GM19193 (cell line): Measurements from ENCODE around the gene CHMP3.

Experiments used
- POLR2A ChIP-seq: IDR thresholded peaks from 4 replicates; pipeline ENCODE4 v1.6.1; 2011; ENCODE audit not compliant: insufficient read depth, insufficient read length; ENCODE audit errors: extremely low read depth

CHMP3 gene

DNA sequence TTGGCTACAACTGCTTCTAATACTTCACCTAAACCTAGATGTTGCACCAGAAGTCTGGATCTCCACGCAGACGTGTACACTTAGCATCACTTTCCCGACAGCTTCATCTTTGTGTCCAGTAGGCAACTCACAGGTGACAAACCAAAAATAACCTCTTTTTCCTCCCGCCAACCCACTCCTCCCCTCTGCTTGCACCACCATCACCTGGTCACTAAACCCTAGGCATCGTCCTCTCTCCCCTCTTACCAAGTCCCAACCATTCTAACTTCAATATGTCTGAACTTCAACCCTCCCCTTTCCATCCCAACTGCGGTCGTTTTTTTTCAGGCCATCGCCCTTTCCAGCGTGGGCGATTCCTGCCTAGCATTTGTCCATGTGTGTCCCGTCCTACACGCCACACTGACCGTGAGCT, 413 bp upstream of the CHMP3 start:
- no peak for TF ChIP-seq POLR2A

DNA sequence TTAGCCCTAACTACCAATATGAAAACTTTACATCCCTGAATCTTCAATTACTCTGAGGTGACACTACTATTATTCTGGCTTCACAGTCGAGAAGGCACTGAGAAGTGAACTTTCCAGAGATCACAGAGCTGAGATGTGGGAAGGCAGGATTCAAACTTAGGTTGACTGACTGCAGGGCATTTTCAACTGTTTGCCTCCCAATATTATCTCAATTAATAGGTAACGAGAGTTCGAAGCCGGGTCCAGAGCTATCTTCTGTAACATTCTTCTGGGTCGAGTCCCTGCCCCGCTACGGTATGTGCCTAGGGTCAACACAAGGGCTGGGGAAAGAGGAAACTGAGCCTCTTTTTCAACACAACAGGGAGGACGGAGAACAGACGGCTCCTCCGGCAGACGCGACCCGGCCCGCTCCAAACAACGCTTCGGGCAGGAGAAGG, 740 bp downstream of the CHMP3 start:
- TF ChIP-seq POLR2A: no peak

DNA sequence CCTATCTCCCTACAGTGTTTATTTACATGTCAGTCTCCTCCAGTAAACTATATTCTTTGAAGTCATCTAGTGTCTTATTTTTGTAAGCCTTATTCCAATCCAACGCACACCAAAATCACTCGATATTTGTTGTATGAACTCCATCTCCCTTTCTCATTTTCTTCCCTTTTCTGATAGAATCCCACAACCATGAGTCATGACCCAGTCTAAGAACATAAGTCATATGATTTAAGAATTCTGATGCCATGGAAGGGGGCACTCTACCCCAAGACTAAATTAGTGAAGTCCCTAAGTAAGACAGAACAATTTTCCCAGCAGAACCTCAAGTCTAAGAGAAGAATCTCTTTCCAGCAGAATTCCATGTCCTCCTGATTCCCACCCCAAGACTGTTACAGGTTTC, 5.4 kb downstream of the CHMP3 start:
- no peak for TF ChIP-seq POLR2A

DNA sequence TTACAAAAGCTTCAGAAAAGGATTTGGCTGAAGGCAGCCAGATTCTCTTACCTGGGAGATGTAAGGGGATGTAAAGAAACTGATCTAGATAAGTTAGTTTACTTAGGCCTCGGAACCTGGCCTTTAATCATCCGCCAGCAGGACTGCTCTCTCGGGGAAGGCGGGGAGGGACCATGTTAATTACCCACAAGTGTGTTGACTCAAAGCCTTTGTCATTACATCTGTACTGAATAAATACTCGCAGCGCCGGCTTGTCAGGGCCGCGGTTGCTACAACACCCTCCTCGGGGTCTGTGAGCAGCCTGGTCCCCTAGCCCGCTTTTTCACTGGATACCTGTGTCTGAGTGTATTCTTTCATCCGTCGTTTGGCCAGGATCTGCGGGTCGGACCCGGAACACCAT, 6.7 kb downstream of the CHMP3 start:
- no peak for TF ChIP-seq POLR2A

DNA sequence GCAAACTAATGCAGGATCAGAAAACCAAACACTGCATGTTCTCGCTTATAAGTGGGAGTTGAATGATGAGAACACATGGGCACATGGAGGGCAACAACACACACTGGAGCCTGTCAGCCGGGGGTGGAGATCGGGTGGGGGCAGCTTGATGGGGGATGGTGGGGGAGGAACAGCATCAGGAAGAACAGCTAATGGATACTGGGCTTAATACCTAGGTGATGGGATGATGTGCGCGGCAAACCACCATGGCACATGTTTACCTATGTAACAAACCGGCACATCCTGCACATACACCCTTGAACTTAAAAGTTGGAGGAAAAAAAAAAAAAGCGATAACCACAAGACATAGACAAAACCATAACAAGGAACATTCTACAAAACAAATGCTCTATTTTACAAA, 10.4 kb downstream of the CHMP3 start:
- TF ChIP-seq POLR2A: no peak

DNA sequence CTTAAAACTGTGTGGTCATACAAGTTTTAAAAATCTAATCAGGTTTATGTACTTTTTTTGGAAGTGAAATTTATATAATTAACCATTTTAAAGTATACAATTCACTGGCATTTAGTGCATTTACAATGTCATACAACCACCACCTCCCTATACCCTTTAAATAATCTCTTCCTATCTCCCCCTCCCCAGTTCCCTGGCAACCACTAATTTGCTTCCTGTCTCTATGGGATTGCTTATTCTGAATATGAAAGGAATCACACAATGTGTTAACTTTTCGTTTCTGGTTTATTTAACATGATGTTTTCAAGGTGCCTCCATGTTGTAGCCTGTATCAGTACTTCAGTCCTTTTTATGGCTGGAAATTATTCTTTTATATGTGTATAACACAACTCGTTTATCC, 19.4 kb downstream of the CHMP3 start:
- TF ChIP-seq POLR2A: no peak

DNA sequence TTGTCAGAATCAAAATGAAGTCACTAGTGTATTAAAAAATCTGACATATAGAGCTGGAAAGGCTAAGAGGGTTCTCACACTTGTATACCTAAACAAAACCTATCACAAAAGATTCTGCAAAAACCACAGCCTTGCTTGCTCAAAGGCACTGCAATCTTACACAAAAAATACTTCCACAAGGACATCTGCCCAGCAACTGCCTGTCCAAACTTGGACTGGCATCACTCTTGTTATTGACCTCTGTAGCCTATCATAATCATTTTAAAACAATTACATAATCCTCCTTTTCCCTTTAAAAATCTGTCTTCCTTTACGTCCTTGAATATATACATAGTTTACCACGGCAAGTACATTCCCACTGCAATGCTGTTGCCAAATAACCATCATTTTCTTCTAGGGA, 19.9 kb downstream of the CHMP3 start:
- no peak for TF ChIP-seq POLR2A

DNA sequence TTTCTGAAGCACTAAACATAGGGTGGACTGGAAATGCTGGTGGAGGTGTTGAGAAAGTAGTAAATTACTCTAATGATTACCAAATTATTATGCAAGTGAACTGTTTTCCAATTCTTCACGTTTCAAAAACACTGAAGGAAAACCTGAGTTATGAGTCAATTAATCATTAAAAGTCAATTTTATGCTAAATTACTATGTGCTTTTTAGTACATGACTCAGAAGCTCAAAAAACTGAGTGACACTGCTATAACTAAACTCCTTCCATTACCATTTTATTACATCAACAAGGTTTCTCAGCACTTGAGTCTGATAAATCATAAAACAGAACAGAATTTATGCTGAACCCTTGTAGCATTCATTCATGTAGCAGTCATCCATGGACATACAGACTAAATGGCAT, 20.4 kb downstream of the CHMP3 start:
- TF ChIP-seq POLR2A: no peak

DNA sequence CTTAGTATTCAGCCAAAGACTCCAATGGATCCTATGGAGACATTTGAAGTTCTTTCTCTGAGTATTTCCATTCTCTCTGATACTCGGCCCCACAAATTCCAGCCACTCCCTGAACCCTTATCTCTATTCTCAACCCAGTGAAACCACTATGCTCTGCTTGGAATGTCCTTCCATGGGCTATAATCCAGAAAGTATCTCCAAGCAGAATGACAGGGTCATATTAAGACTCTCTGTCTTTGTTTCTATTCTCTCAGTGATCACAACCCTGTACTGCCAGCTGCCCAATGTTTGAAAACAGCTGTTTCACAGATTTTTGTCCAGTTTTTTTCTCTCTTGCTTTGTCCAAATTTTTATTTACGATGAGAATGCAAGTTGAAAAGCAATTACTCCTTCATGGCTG, 21.9 kb downstream of the CHMP3 start:
- no peak for TF ChIP-seq POLR2A

DNA sequence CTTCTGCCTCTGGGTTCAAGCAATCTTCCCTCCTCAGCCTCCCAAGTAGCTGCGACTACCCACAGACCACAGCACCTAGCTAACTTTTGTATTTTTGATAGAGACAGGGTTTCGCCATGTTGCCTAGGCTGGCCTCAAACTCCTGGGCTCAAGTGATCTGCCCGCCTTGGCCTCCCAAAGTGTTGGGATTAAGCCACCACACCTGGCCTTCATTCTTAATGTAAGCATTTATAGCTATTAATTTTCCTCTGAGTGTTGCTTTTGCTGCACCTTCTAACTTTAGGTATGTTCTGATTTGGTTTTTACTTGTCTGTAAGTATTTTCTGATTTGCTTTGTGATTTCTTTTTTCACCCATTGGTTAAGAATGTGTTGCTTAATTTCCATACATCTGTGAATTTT, 29.7 kb downstream of the CHMP3 start:
- no peak for TF ChIP-seq POLR2A

DNA sequence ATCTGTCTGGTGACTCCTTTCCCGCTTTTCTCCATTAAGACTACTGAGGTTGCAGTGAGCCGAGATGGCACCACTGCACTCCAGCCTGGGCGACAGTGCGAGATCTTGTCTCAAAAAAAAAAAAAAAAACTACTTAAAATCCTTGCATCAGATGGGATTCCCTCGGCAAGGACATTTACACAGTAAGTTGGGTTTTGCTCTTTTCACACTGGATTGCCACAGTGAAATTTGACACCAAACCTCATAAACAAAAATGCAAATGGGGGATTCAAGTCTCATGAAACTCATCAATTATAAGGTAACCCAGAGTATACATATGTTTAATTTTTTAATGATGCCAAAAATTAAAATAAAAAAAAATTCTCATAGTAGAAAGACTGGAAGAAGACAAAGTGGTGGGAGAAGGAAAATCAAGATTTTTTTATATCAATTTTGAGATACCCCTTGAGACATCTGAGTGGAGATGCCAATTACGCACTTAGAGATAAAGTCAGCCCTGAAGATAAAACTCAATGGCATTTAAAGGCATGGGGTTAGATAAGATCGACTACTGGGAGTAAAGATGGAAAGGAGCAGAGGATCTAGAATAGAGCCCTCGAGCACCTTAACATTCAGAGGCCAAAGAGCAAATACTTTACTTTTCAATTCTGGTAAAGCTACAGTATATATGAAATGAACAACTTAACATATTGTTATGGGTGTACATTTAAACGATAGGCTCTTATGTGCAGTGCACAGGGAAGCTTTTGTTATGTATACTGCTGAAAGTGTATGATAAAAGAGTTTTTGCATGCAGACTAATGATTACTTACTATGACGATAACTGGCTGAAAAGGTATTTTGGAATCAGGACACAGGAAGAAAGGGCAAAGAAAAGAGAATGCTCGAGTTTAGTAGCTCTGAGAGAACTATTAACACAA, 37.6 kb downstream of the CHMP3 start:
- no peak for TF ChIP-seq POLR2A

DNA sequence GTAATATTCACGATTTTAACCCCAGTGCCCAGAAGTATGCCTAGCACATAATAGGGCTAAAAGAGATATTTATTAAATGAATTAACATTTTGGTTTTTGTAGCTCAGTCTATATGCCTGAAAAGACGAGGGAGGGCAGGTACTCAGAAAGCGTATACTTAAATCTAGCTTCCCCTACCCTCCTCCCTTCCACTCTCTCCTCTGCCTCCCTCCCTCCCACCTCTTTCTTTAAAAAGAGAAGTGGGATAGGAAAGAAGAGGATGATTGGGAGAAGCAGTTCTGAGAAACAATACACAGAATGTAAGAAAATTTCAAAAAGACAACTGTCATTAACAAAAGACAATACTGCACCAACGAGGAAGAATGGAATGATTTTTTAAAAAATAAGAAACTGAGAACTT, 39.8 kb downstream of the CHMP3 start:
- no peak for TF ChIP-seq POLR2A

DNA sequence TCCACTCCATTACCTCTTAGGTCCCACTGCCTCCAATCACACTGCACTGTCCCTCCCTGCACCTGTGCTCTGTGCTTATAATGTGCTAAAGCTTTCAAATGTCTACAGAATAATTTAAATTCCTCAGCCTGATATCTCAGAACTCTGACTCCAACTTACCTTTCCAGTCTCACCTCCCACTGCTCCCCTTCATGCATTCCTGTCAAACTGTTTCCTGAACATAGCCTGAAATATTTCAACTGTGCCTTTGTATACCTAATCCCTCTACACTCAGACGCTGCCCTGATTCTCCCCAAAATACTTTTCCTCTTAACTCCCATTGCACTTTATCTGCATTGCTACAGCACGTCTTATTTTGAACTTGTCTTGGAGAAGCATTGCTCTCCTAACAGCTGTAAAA, 40.5 kb downstream of the CHMP3 start:
- no peak for TF ChIP-seq POLR2A

DNA sequence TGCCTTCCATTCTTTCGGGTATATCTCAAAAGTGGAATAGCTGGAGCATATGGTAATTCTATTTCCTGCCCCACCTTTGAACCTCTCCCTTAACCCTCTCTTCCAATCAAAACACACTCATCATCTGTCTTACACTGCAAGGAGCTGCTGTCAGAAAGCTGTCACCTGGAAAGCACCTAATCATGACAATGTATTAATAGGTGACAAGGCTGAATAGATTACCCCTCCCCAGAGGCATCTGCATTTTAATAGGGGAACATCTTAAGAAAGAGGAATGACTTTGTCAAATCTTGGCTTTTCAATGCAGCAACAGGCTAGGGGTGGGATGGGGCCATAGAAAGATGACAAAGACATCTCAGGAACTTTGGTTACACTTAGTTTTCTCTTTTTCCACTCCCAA, 41.3 kb downstream of the CHMP3 start:
- no peak for TF ChIP-seq POLR2A

DNA sequence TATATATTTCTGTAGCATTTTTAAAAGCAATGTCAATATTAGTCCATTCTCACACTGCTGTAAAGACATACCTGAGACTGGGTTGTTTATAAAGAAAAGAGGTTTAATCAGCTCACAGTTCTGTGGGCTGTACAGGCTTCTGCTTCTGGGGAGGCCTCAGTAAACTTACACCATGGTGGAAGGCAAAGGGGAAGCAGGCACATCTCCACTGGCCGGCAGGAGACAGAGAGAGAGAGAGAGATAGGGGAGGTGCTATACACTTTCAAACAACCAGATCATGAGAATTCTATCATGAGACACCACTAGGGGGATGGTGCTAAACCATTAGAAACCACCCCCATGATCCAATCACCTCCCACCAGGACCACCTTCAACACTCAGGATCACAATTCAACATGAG, 43.1 kb downstream of the CHMP3 start:
- TF ChIP-seq POLR2A: no peak

DNA sequence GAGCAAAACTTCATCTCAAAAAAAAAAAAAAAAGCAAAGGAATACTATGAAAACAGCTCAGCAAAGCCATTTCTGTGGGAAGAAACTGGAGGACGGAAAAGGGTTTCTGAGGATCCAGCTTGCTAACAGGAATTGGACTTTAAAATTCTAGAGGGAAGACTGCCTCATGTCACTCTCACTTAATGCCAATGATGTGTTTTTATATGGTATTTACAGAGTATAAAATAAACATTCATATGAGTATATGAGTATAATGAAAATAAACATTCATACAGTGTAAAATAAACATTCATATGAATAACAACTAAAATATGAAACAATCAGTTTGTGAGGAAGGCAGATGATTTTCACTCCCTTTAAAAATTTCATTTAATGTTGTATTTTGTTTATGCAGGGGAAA, 43.9 kb downstream of the CHMP3 start:
- TF ChIP-seq POLR2A: no peak

DNA sequence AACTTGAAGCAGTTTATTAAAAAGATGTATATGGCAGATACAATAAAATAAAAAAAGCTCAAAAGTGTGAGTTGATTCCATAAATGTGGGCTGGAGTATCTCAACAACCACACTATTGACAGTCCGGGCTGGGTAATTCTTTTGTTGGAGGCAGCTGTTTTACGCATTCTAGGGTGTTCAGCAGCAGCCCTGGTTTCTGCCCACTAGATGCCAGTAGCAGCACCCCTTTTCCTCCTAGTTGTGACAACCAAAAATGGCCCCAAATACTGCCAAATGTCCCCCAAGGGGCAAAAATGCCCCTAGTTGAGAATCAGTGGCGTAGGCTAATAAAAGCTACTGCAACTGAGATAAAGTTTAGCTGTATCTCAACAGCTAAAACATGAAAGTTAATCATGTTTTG, 44.8 kb downstream of the CHMP3 start:
- TF ChIP-seq POLR2A: no peak
